HEK293 (cell line): ENCODE measurements around the gene GLCE.

Experiments
- GLI4 ChIP-seq: fragments of 450-650 bp; formaldehyde crosslinking; IDR thresholded peaks from 2 replicates; pipeline ENCODE4 v1.5.1; 2016; ENCODE audit warnings: missing biosample characterization, missing genetic modification characterization
- KLF1 ChIP-seq: fragments of 450-650 bp; formaldehyde crosslinking; IDR thresholded peaks from 2 replicates; pipeline ENCODE4 v1.5.1; 2016; ENCODE audit warnings: missing biosample characterization, missing genetic modification characterization
- KLF16 ChIP-seq: fragments of 450-650 bp; formaldehyde crosslinking; IDR thresholded peaks from 2 replicates; pipeline ENCODE4 v1.5.1; 2017; ENCODE audit warnings: missing biosample characterization, missing genetic modification characterization
- KLF7 ChIP-seq: fragments of 450-650 bp; formaldehyde crosslinking; IDR thresholded peaks from 2 replicates; pipeline ENCODE4 v1.5.1; 2016; ENCODE audit warnings: missing biosample characterization, missing genetic modification characterization, borderline replicate concordance
- KLF9 ChIP-seq: fragments of 450-650 bp; formaldehyde crosslinking; IDR thresholded peaks from 2 replicates; pipeline ENCODE4 v1.5.1; 2016; ENCODE audit warnings: missing biosample characterization, missing genetic modification characterization, low read depth
- OSR2 ChIP-seq: fragments of 450-650 bp; formaldehyde crosslinking; IDR thresholded peaks from 2 replicates; pipeline ENCODE4 v1.5.1; 2016; ENCODE audit warnings: missing biosample characterization, missing genetic modification characterization
- REPIN1 ChIP-seq: fragments of 450-650 bp; formaldehyde crosslinking; IDR thresholded peaks from 2 replicates; pipeline ENCODE4 v1.5.1; 2017; ENCODE audit warnings: missing biosample characterization, missing genetic modification characterization, low read depth
- SCRT1 ChIP-seq: fragments of 450-650 bp; formaldehyde crosslinking; IDR thresholded peaks from 2 replicates; pipeline ENCODE4 v1.5.1; 2016; ENCODE audit warnings: missing biosample characterization, missing genetic modification characterization, borderline replicate concordance
- YY1 ChIP-seq: fragments of 450-650 bp; formaldehyde crosslinking; IDR thresholded peaks from 2 replicates; pipeline ENCODE4 v1.5.1; 2018; ENCODE audit warnings: missing biosample characterization, missing genetic modification characterization
- ZFP69B ChIP-seq: fragments of 450-650 bp; formaldehyde crosslinking; IDR thresholded peaks from 2 replicates; pipeline ENCODE4 v1.5.1; 2016; ENCODE audit warnings: missing biosample characterization, missing genetic modification characterization
- ZNF140 ChIP-seq: fragments of 450-650 bp; formaldehyde crosslinking; IDR thresholded peaks from 2 replicates; pipeline ENCODE4 v1.5.1; 2016; ENCODE audit warnings: missing biosample characterization, missing genetic modification characterization
- ZNF266 ChIP-seq: fragments of 450-650 bp; formaldehyde crosslinking; IDR thresholded peaks from 2 replicates; pipeline ENCODE4 v1.5.1; 2016; ENCODE audit warnings: missing biosample characterization, missing genetic modification characterization, low read depth
- ZNF391 ChIP-seq: fragments of 450-650 bp; formaldehyde crosslinking; IDR thresholded peaks from 2 replicates; pipeline ENCODE4 v1.5.1; 2016; ENCODE audit warnings: low read depth, missing biosample characterization, missing genetic modification characterization, borderline replicate concordance
- ZNF514 ChIP-seq: fragments of 450-650 bp; formaldehyde crosslinking; IDR thresholded peaks from 2 replicates; pipeline ENCODE4 v1.5.1; 2016; ENCODE audit warnings: missing biosample characterization, missing genetic modification characterization
- ZNF530 ChIP-seq: fragments of 450-650 bp; formaldehyde crosslinking; IDR thresholded peaks from 2 replicates; pipeline ENCODE4 v1.5.1; 2016; ENCODE audit warnings: low read depth, missing biosample characterization, missing genetic modification characterization
- ZNF670 ChIP-seq: fragments of 450-650 bp; formaldehyde crosslinking; IDR thresholded peaks from 2 replicates; pipeline ENCODE4 v1.5.1; 2016; ENCODE audit warnings: missing biosample characterization, missing genetic modification characterization, low read depth
- ZNF76 ChIP-seq: fragments of 450-650 bp; formaldehyde crosslinking; IDR thresholded peaks from 2 replicates; pipeline ENCODE4; 2016; ENCODE audit warnings: low read depth, missing biosample characterization, missing genetic modification characterization, borderline replicate concordance
- ZNF830 ChIP-seq: fragments of 450-650 bp; IDR thresholded peaks from 2 replicates; pipeline ENCODE4 v1.5.0; 2018; ENCODE audit warnings: missing biosample characterization, missing genetic modification characterization, low read depth, mild to moderate bottlenecking, moderate library complexity
- ZNF843 ChIP-seq: fragments of 450-650 bp; formaldehyde crosslinking; IDR thresholded peaks from 2 replicates; pipeline ENCODE4 v1.5.1; 2016; ENCODE audit warnings: missing biosample characterization, missing genetic modification characterization
- ZXDB ChIP-seq: fragments of 450-650 bp; formaldehyde crosslinking; IDR thresholded peaks from 2 replicates; pipeline ENCODE4 v1.5.1; 2016; ENCODE audit warnings: missing biosample characterization, missing genetic modification characterization
- TF ChIP-seq, protein P1 (sequence below): fragments of 450-650 bp; formaldehyde crosslinking; IDR thresholded peaks from 2 replicates; pipeline ENCODE4 v1.5.1; 2016; ENCODE audit warnings: missing biosample characterization, missing genetic modification characterization
- TF ChIP-seq, protein P2 (sequence below): fragments of 450-650 bp; formaldehyde crosslinking; IDR thresholded peaks from 2 replicates; pipeline ENCODE4 v1.5.1; 2016; ENCODE audit warnings: missing biosample characterization, missing genetic modification characterization
- TF ChIP-seq, protein P3 (sequence below): fragments of 450-650 bp; formaldehyde crosslinking; IDR thresholded peaks from 2 replicates; pipeline ENCODE4 v1.5.1; 2016; ENCODE audit warnings: missing biosample characterization, missing genetic modification characterization
- TF ChIP-seq, protein P4 (sequence below): fragments of 450-650 bp; formaldehyde crosslinking; IDR thresholded peaks from 2 replicates; pipeline ENCODE4 v1.5.1; 2016; ENCODE audit warnings: missing biosample characterization, missing genetic modification characterization, borderline replicate concordance
- TF ChIP-seq, protein P5 (sequence below): fragments of 450-650 bp; formaldehyde crosslinking; IDR thresholded peaks from 2 replicates; pipeline ENCODE4 v1.5.1; 2016; ENCODE audit warnings: missing biosample characterization, missing genetic modification characterization
- TF ChIP-seq, protein P6 (sequence below): fragments of 450-650 bp; formaldehyde crosslinking; IDR thresholded peaks from 2 replicates; pipeline ENCODE4 v1.5.1; 2016; ENCODE audit warnings: missing biosample characterization, missing genetic modification characterization

The GLCE gene

DNA sequence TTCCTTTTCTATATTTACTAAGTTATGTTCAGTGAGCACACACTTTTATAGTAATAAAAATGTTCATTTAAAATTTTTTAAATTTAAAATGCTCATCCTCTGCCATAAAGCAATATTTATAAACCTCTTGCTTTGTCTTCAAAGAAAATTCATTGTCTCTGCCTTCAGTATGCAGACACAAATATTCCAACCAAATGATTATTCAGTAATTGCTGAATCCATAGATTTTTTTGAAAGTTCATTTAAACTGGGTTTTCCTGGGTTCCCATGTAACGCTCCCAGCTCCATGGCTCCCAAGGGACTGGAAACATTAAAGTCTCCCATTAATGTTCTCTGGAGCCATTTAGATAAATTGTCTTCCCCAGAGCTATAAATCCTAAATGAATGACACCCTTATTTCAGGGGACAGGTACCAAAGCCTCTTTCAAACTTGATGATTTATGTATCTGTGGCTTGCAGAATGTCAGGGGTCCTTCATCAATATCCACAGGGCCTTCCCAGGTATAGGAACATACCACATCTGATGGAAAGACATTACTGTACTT is 15.2 kb upstream of the GLCE start (continued):
- TF ChIP-seq KLF9 (tag by site-specific recombination), result no peak
- TF ChIP-seq KLF16 (tag by site-specific recombination), result no peak
- no peak; the same call in 1 of the 2 replicates for TF ChIP-seq SCRT1
- TF ChIP-seq ZNF391 (tag by site-specific recombination), result 0 out of 2 replicates have a peak, but pooled peaks have one; percentile 19
- TF ChIP-seq ZNF530 (tag by site-specific recombination), result no peak
- TF ChIP-seq OSR2, result no peak
- no peak for TF ChIP-seq ZNF140 (tag by site-specific recombination)
- TF ChIP-seq REPIN1, result no peak
- no peak for TF ChIP-seq KLF1 (tag by site-specific recombination)
- TF ChIP-seq, protein P1, sequence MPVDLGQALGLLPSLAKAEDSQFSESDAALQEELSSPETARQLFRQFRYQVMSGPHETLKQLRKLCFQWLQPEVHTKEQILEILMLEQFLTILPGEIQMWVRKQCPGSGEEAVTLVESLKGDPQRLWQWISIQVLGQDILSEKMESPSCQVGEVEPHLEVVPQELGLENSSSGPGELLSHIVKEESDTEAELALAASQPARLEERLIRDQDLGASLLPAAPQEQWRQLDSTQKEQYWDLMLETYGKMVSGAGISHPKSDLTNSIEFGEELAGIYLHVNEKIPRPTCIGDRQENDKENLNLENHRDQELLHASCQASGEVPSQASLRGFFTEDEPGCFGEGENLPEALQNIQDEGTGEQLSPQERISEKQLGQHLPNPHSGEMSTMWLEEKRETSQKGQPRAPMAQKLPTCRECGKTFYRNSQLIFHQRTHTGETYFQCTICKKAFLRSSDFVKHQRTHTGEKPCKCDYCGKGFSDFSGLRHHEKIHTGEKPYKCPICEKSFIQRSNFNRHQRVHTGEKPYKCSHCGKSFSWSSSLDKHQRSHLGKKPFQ (tag by site-specific recombination), result no peak; the same call in 1 of the 2 replicates
- 0 out of 2 replicates have a peak, but pooled peaks have one; percentile 11 for TF ChIP-seq ZFP69B (tag by site-specific recombination)
- TF ChIP-seq, protein P2, sequence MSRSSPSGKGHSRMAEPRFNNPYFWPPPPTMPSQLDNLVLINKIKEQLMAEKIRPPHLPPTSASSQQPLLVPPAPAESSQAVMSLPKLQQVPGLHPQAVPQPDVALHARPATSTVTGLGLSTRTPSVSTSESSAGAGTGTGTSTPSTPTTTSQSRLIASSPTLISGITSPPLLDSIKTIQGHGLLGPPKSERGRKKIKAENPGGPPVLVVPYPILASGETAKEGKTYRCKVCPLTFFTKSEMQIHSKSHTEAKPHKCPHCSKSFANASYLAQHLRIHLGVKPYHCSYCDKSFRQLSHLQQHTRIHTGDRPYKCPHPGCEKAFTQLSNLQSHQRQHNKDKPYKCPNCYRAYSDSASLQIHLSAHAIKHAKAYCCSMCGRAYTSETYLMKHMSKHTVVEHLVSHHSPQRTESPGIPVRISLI (tag by site-specific recombination), result no peak
- TF ChIP-seq, protein P3, sequence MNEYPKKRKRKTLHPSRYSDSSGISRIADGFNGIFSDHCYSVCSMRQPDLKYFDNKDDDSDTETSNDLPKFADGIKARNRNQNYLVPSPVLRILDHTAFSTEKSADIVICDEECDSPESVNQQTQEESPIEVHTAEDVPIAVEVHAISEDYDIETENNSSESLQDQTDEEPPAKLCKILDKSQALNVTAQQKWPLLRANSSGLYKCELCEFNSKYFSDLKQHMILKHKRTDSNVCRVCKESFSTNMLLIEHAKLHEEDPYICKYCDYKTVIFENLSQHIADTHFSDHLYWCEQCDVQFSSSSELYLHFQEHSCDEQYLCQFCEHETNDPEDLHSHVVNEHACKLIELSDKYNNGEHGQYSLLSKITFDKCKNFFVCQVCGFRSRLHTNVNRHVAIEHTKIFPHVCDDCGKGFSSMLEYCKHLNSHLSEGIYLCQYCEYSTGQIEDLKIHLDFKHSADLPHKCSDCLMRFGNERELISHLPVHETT, result no peak
- TF ChIP-seq ZNF843 (tag by site-specific recombination), result no peak
- TF ChIP-seq, protein P4, sequence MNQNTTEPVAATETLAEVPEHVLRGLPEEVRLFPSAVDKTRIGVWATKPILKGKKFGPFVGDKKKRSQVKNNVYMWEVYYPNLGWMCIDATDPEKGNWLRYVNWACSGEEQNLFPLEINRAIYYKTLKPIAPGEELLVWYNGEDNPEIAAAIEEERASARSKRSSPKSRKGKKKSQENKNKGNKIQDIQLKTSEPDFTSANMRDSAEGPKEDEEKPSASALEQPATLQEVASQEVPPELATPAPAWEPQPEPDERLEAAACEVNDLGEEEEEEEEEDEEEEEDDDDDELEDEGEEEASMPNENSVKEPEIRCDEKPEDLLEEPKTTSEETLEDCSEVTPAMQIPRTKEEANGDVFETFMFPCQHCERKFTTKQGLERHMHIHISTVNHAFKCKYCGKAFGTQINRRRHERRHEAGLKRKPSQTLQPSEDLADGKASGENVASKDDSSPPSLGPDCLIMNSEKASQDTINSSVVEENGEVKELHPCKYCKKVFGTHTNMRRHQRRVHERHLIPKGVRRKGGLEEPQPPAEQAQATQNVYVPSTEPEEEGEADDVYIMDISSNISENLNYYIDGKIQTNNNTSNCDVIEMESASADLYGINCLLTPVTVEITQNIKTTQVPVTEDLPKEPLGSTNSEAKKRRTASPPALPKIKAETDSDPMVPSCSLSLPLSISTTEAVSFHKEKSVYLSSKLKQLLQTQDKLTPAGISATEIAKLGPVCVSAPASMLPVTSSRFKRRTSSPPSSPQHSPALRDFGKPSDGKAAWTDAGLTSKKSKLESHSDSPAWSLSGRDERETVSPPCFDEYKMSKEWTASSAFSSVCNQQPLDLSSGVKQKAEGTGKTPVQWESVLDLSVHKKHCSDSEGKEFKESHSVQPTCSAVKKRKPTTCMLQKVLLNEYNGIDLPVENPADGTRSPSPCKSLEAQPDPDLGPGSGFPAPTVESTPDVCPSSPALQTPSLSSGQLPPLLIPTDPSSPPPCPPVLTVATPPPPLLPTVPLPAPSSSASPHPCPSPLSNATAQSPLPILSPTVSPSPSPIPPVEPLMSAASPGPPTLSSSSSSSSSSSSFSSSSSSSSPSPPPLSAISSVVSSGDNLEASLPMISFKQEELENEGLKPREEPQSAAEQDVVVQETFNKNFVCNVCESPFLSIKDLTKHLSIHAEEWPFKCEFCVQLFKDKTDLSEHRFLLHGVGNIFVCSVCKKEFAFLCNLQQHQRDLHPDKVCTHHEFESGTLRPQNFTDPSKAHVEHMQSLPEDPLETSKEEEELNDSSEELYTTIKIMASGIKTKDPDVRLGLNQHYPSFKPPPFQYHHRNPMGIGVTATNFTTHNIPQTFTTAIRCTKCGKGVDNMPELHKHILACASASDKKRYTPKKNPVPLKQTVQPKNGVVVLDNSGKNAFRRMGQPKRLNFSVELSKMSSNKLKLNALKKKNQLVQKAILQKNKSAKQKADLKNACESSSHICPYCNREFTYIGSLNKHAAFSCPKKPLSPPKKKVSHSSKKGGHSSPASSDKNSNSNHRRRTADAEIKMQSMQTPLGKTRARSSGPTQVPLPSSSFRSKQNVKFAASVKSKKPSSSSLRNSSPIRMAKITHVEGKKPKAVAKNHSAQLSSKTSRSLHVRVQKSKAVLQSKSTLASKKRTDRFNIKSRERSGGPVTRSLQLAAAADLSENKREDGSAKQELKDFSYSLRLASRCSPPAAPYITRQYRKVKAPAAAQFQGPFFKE, result no peak
- TF ChIP-seq GLI4, result no peak
- peak; percentile 11; the same call in 1 of the 2 replicates for TF ChIP-seq YY1 (tag by site-specific recombination)
- no peak for TF ChIP-seq ZNF266 (tag by site-specific recombination)
- TF ChIP-seq KLF7 (tag by site-specific recombination), result 0 out of 2 replicates have a peak, but pooled peaks have one; percentile 41
- TF ChIP-seq ZXDB (tag by site-specific recombination), result 0 out of 2 replicates have a peak, but pooled peaks have one; percentile 63
- no peak for TF ChIP-seq ZNF670
- TF ChIP-seq, protein P5, sequence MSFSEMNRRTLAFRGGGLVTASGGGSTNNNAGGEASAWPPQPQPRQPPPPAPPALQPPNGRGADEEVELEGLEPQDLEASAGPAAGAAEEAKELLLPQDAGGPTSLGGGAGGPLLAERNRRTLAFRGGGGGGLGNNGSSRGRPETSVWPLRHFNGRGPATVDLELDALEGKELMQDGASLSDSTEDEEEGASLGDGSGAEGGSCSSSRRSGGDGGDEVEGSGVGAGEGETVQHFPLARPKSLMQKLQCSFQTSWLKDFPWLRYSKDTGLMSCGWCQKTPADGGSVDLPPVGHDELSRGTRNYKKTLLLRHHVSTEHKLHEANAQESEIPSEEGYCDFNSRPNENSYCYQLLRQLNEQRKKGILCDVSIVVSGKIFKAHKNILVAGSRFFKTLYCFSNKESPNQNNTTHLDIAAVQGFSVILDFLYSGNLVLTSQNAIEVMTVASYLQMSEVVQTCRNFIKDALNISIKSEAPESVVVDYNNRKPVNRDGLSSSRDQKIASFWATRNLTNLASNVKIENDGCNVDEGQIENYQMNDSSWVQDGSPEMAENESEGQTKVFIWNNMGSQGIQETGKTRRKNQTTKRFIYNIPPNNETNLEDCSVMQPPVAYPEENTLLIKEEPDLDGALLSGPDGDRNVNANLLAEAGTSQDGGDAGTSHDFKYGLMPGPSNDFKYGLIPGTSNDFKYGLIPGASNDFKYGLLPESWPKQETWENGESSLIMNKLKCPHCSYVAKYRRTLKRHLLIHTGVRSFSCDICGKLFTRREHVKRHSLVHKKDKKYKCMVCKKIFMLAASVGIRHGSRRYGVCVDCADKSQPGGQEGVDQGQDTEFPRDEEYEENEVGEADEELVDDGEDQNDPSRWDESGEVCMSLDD, result no peak
- no peak for TF ChIP-seq ZNF830
- no peak for TF ChIP-seq ZNF514 (tag by site-specific recombination)
- TF ChIP-seq ZNF76 (tag by site-specific recombination), result no peak
- TF ChIP-seq, protein P6, sequence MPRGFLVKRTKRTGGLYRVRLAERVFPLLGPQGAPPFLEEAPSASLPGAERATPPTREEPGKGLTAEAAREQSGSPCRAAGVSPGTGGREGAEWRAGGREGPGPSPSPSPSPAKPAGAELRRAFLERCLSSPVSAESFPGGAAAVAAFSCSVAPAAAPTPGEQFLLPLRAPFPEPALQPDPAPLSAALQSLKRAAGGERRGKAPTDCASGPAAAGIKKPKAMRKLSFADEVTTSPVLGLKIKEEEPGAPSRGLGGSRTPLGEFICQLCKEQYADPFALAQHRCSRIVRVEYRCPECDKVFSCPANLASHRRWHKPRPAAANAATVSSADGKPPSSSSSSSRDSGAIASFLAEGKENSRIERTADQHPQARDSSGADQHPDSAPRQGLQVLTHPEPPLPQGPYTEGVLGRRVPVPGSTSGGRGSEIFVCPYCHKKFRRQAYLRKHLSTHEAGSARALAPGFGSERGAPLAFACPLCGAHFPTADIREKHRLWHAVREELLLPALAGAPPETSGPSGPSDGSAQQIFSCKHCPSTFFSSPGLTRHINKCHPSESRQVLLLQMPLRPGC (tag by site-specific recombination), result 0 out of 2 replicates have a peak, but pooled peaks have one; percentile 44
